HUES48 (cell line): ENCODE results near the gene TSPAN5.

Experiments used
- H3K27ac ChIP-seq: one replicate; pipeline ENCODE4 v1.7.0; 2013; ENCODE audit warnings: low read depth, low read length, inconsistent platforms
- H3K27me3 ChIP-seq: 2 replicates; pipeline ENCODE4 v1.6.1; 2013; ENCODE audit warnings: mild to moderate bottlenecking, low read length; ENCODE audit not compliant: control insufficient read depth, insufficient read depth
- H3K36me3 ChIP-seq: 2 replicates; pipeline ENCODE4 v1.6.1; 2013; ENCODE audit warnings: low read length; ENCODE audit not compliant: control insufficient read depth, insufficient read depth
- H3K4me1 ChIP-seq: 2 replicates; pipeline ENCODE4 v1.6.1; 2013; ENCODE audit warnings: mild to moderate bottlenecking, low read length; ENCODE audit not compliant: control insufficient read depth, insufficient read depth
- H3K4me3 ChIP-seq: 2 replicates; pipeline ENCODE4 v1.5.1; 2013; ENCODE audit warnings: mild to moderate bottlenecking, low read depth, low read length
- H3K9ac ChIP-seq: 2 replicates; pipeline ENCODE4 v1.6.1; 2013; ENCODE audit warnings: mild to moderate bottlenecking, low read depth, low read length, moderate library complexity
- H3K9me3 ChIP-seq: 2 replicates; pipeline ENCODE4 v1.6.1; 2013; ENCODE audit warnings: low read length; ENCODE audit not compliant: control insufficient read depth, insufficient read depth

The TSPAN5 gene

GRCh38 chr4:98608356-98608755 lies 50.1 kb downstream of the TSPAN5 start:
- Histone ChIP-seq H3K27me3 (no peaks in the 10 kb centered on the region), H3K9ac (no peak overlapping the region), H3K4me1 (peaks cover 56% of the 10 kb centered on the region), H3K27ac (no peak overlapping the region), H3K9me3 (no peaks in the 10 kb centered on the region), H3K4me3 (no peak overlapping the region), H3K36me3 (no peaks in the 10 kb centered on the region)

DNA sequence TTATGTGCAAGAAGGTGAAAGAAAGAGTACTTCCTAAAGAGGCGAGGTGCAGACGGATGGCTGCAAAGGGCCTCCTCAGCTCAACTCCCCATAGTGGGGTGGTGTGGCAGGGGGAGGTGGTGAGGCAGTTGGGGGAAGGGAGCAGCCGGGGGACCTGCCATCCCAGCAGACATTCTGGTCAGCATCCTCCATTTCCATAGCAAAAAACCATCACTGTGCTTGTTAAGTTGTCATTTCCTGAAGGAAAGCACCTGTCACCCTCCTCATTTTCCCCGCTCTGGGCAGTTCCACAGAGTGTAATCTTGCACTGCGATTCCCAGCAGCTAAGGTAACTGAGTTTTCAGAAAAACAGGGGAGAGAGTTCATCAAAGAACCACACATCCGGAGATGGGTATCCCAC lies 51.5 kb downstream of the TSPAN5 start:
- H3K27ac ChIP-seq, result no peak overlapping the region
- peaks cover 42% of the 10 kb centered on the region for H3K4me1 ChIP-seq
- H3K36me3 ChIP-seq, result no peaks in the 10 kb centered on the region
- no peaks in the 10 kb centered on the region for H3K9me3 ChIP-seq
- H3K27me3 ChIP-seq, result no peaks in the 10 kb centered on the region
- H3K4me3 ChIP-seq, result no peak overlapping the region
- no peak overlapping the region for H3K9ac ChIP-seq

GRCh38 chr4:98605216-98605615 lies 53.2 kb downstream of the TSPAN5 start:
- Histone ChIP-seq H3K36me3 (no peaks in the 10 kb centered on the region), H3K27me3 (no peaks in the 10 kb centered on the region), H3K27ac (no peak overlapping the region)

DNA sequence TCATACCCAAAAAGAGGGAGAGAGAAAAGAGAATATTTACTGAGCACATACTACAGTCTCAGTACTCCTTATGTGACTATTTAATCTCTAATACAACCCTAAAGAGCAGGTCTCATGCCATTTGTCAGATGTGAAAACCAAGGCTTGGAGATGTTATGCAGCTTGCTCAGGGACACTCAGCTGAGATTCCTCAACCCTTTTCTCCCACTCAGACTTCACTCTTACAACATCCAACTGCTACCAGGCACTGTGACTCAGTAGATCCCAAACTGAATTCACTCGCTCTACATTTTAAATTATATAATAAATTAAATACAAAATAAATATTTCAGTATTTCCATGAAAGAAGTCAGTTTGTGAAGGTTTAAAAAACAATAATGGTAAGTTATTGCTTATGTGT lies 53.7 kb downstream of the TSPAN5 start:
- Histone ChIP-seq H3K9ac (no peak overlapping the region), H3K27ac (no peak overlapping the region), H3K27me3 (no peaks in the 10 kb centered on the region), H3K4me1 (peaks cover 29% of the 10 kb centered on the region), H3K36me3 (no peaks in the 10 kb centered on the region), H3K9me3 (peaks cover 2% of the 10 kb centered on the region), H3K4me3 (no peak overlapping the region)

More at GRCh38 chr4:98605216-98605615, 53.2 kb downstream of the TSPAN5 start:
- no peaks in the 10 kb centered on the region for H3K9me3 ChIP-seq
- H3K4me3 ChIP-seq, result no peak overlapping the region
- H3K9ac ChIP-seq, result no peak overlapping the region
- peaks cover 34% of the 10 kb centered on the region for H3K4me1 ChIP-seq

- H3K9me3 ChIP-seq, result peaks cover 7% of the 10 kb centered on the region
- H3K27ac ChIP-seq, result no peak overlapping the region
- no peaks in the 10 kb centered on the region for H3K36me3 ChIP-seq
- H3K9ac ChIP-seq, result no peak overlapping the region
- no peaks in the 10 kb centered on the region for H3K27me3 ChIP-seq
- peaks cover 22% of the 10 kb centered on the region for H3K4me1 ChIP-seq
- no peak overlapping the region for H3K4me3 ChIP-seq
Observed at GRCh38 chr4:98603683-98604521, 54.5 kb downstream of the TSPAN5 start.

GRCh38 chr4:98602270-98602669 lies 56.1 kb downstream of the TSPAN5 start:
- H3K27me3 ChIP-seq, result no peaks in the 10 kb centered on the region

GRCh38 chr4:98601708-98602107 lies 56.7 kb downstream of the TSPAN5 start:
- H3K4me3 ChIP-seq, result no peak overlapping the region

More at GRCh38 chr4:98602270-98602669, 56.1 kb downstream of the TSPAN5 start:
- Histone ChIP-seq H3K4me3 (no peak overlapping the region), H3K36me3 (no peaks in the 10 kb centered on the region), H3K27ac (no peak overlapping the region), H3K9me3 (peaks cover 7% of the 10 kb centered on the region), H3K4me1 (peaks cover 21% of the 10 kb centered on the region), H3K9ac (no peak overlapping the region)

GRCh38 chr4:98599617-98600205 lies 58.7 kb downstream of the TSPAN5 start:
- Histone ChIP-seq H3K4me1 (peaks cover 7% of the 10 kb centered on the region; the same call in 1 of the 2 replicates), H3K27ac (no peak overlapping the region), H3K27me3 (no peaks in the 10 kb centered on the region), H3K9me3 (peaks cover 7% of the 10 kb centered on the region), H3K9ac (no peak overlapping the region), H3K4me3 (no peak overlapping the region), H3K36me3 (no peaks in the 10 kb centered on the region)

More at GRCh38 chr4:98601708-98602107, 56.7 kb downstream of the TSPAN5 start:
- Histone ChIP-seq H3K36me3 (no peaks in the 10 kb centered on the region), H3K27me3 (no peaks in the 10 kb centered on the region), H3K4me1 (peaks cover 15% of the 10 kb centered on the region), H3K27ac (no peak overlapping the region), H3K9me3 (peaks cover 7% of the 10 kb centered on the region), H3K9ac (no peak overlapping the region)

GRCh38 chr4:98586962-98587354 lies 71.5 kb downstream of the TSPAN5 start:
- no peaks in the 10 kb centered on the region for H3K27me3 ChIP-seq
- H3K4me3 ChIP-seq, result no peak overlapping the region
- H3K4me1 ChIP-seq, result 0 out of 2 replicates have a peak, but pooled peaks cover 9% of the 10 kb centered on the region
- no peaks in the 10 kb centered on the region for H3K9me3 ChIP-seq
- no peak overlapping the region for H3K27ac ChIP-seq
- no peaks in the 10 kb centered on the region for H3K36me3 ChIP-seq
- H3K9ac ChIP-seq, result no peak overlapping the region

DNA sequence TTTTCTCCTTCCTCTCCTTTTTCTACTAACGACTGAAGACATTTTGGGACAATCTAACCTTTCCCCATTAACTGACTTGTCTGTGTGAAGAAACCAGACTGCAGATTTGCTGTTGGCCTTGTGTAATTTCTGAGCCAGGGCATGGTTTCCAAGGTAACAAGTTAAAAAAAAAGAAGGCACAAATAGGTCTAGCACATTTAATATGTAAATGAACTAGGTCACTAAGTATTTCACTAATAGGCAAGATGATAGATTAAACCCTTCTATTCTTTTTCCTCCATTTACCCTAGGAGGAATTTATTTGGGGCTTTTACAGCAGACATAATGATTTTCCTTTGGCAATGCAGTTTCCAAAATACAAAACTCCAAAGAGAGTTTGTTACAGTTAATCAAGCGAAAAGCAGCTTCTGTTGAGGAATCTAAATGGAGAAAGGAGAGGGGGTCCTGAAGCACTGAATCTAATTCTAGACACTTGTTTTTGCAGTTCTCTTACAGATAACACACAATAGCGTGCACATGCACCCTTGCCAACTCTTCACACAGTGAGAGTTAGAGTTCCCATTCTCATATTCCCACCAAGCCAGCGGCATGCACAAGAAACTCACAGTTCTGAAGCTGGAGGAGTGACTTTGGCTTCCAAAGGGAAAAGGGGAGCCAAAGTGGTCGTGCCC lies 72.0 kb downstream of the TSPAN5 start:
- Histone ChIP-seq H3K9me3 (no peaks in the 10 kb centered on the region), H3K4me1 (0 out of 2 replicates have a peak, but pooled peaks cover 9% of the 10 kb centered on the region), H3K9ac (no peak overlapping the region), H3K27ac (no peak overlapping the region), H3K4me3 (no peak overlapping the region), H3K36me3 (no peaks in the 10 kb centered on the region), H3K27me3 (no peaks in the 10 kb centered on the region)

DNA sequence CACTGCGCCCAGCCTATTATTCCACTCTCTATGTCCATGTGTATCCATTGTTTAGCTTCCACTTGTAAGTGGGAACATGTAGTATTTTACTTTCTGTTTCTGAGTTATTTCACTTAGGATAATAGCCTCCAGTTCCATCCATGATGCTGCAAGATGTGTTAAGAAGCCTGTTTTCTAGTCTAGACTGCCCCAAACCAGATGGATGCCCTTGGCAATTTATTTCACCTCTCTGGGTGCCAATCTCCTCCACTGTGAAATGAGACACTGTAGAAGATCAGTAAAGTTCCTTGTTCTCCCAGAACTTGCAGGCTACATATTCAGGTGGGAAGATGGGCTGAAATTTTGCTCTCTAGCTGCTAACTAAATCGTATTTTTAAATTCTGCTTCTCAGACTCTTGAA lies 72.8 kb downstream of the TSPAN5 start:
- Histone ChIP-seq H3K9ac (no peak overlapping the region), H3K27ac (no peak overlapping the region), H3K36me3 (no peaks in the 10 kb centered on the region), H3K4me3 (no peak overlapping the region), H3K4me1 (0 out of 2 replicates have a peak, but pooled peaks cover 9% of the 10 kb centered on the region), H3K27me3 (no peaks in the 10 kb centered on the region), H3K9me3 (no peaks in the 10 kb centered on the region)
